ENCODE data around the gene FATE1. TPM values are rescaled to one million over a fixed set of nuclear protein-coding genes. Genes with fewer than 3 reads are reported as not detected.

FATE1 gene
- total and polyA plus RNA-seq, 2 donors (not counting 1 experiment from before 2014, with no cell fraction given), result not detected

- no peak for DNase-seq (ENCODE audit: low read depth in 2 of 2)
- Histone ChIP-seq H3K9me3 (ENCODE audit: control insufficient read depth, insufficient read depth, low read depth, low read length) (no peaks in the 10 kb centered on the region), H3K27me3 (ENCODE audit: control insufficient read depth, insufficient read depth, low read length) (no peaks in the 10 kb centered on the region), H3K4me1 (ENCODE audit: control insufficient read depth, extremely low read depth, insufficient read depth, low read length) (no peaks in the 10 kb centered on the region), H3K79me2 (ENCODE audit: control insufficient read depth, insufficient read depth, low read length) (no peaks in the 10 kb centered on the region), H3K4me3 (replicated peaks in 1 of 4; ENCODE audit: control extremely low read depth in 1 of 4, insufficient read depth in 1 of 4, low read depth in 3 of 4, low read length in 4 of 4) (no peak overlapping the region), H3K27ac (ENCODE audit: insufficient read depth, low read length) (no peak overlapping the region), H3K4me2 (ENCODE audit: extremely low read depth, insufficient read depth, low read length) (no peak overlapping the region), H3K36me3 (ENCODE audit: control insufficient read depth, insufficient read depth, low read length) (no peaks in the 10 kb centered on the region), H4K20me1 (ENCODE audit: control insufficient read depth, extremely low read depth, insufficient read depth, low read length) (no peaks in the 10 kb centered on the region), H3K9ac (ENCODE audit: insufficient read depth, low read length) (no peak overlapping the region), H2AFZ (ENCODE audit: low read length) (no peak overlapping the region)
- TF ChIP-seq CTCF (conservative IDR thresholded peaks at IDR 0.05 in 1 of 2, IDR thresholded peaks at IDR 0.05 in 1 of 2; ENCODE audit: low read depth in 1 of 2, low read length in 2 of 2) (no peak), EZH2 (IDR thresholded peaks at IDR 0.05; ENCODE audit: low read length, missing control alignments) (no peak)
These were observed 43.3 kb downstream of the FATE1 start for GRCh38 chrX:151759041-151759708.

GRCh38 chrX:151762802-151763201 lies 47.0 kb downstream of the FATE1 start:
- Histone ChIP-seq H4K20me1 (ENCODE audit: control insufficient read depth, extremely low read depth, insufficient read depth, low read length) (no peaks in the 10 kb centered on the region), H3K4me3 (replicated peaks in 1 of 4; ENCODE audit: control extremely low read depth in 1 of 4, insufficient read depth in 1 of 4, low read depth in 3 of 4, low read length in 4 of 4) (no peak overlapping the region), H3K79me2 (ENCODE audit: control insufficient read depth, insufficient read depth, low read length) (no peaks in the 10 kb centered on the region), H2AFZ (ENCODE audit: low read length) (no peak overlapping the region), H3K4me2 (ENCODE audit: extremely low read depth, insufficient read depth, low read length) (no peak overlapping the region), H3K4me1 (ENCODE audit: control insufficient read depth, extremely low read depth, insufficient read depth, low read length) (no peaks in the 10 kb centered on the region), H3K27ac (ENCODE audit: insufficient read depth, low read length) (no peak overlapping the region), H3K36me3 (ENCODE audit: control insufficient read depth, insufficient read depth, low read length) (no peaks in the 10 kb centered on the region), H3K9ac (ENCODE audit: insufficient read depth, low read length) (no peak overlapping the region), H3K9me3 (ENCODE audit: control insufficient read depth, insufficient read depth, low read depth, low read length) (no peaks in the 10 kb centered on the region), H3K27me3 (ENCODE audit: control insufficient read depth, insufficient read depth, low read length) (no peaks in the 10 kb centered on the region)
- TF ChIP-seq EZH2 (IDR thresholded peaks at IDR 0.05; ENCODE audit: low read length, missing control alignments) (no peak), CTCF (conservative IDR thresholded peaks at IDR 0.05 in 1 of 2, IDR thresholded peaks at IDR 0.05 in 1 of 2; ENCODE audit: low read depth in 1 of 2, low read length in 2 of 2) (no peak)
- no peak for DNase-seq (ENCODE audit: low read depth in 2 of 2)

GRCh38 chrX:151763711-151764110 lies 47.9 kb downstream of the FATE1 start:
- no peak for DNase-seq (ENCODE audit: low read depth in 2 of 2)
- H4K20me1 ChIP-seq (ENCODE audit: control insufficient read depth, extremely low read depth, insufficient read depth, low read length), result no peaks in the 10 kb centered on the region
- H3K9me3 ChIP-seq (ENCODE audit: control insufficient read depth, insufficient read depth, low read depth, low read length), result no peaks in the 10 kb centered on the region

More at GRCh38 chrX:151763711-151764110, 47.9 kb downstream of the FATE1 start:
- no peaks in the 10 kb centered on the region for H3K4me1 ChIP-seq (ENCODE audit: control insufficient read depth, extremely low read depth, insufficient read depth, low read length)
- H3K4me2 ChIP-seq (ENCODE audit: extremely low read depth, insufficient read depth, low read length), result no peak overlapping the region
- no peaks in the 10 kb centered on the region for H3K36me3 ChIP-seq (ENCODE audit: control insufficient read depth, insufficient read depth, low read length)
- H2AFZ ChIP-seq (ENCODE audit: low read length), result no peak overlapping the region
- no peaks in the 10 kb centered on the region for H3K79me2 ChIP-seq (ENCODE audit: control insufficient read depth, insufficient read depth, low read length)
- H3K27me3 ChIP-seq (ENCODE audit: control insufficient read depth, insufficient read depth, low read length), result no peaks in the 10 kb centered on the region
- H3K4me3 ChIP-seq (replicated peaks in 1 of 4; ENCODE audit: control extremely low read depth in 1 of 4, insufficient read depth in 1 of 4, low read depth in 3 of 4, low read length in 4 of 4), result no peak overlapping the region
- no peak overlapping the region for H3K27ac ChIP-seq (ENCODE audit: insufficient read depth, low read length)
- TF ChIP-seq CTCF (conservative IDR thresholded peaks at IDR 0.05 in 1 of 2, IDR thresholded peaks at IDR 0.05 in 1 of 2; ENCODE audit: low read depth in 1 of 2, low read length in 2 of 2) (no peak), EZH2 (IDR thresholded peaks at IDR 0.05; ENCODE audit: low read length, missing control alignments) (no peak)
- H3K9ac ChIP-seq (ENCODE audit: insufficient read depth, low read length), result no peak overlapping the region

All from fibroblast of lung (primary cell).